CD4-positive, CD25-positive, alpha-beta regulatory T cell (primary cell): ENCODE measurements around the gene FOXP1. TPM values are rescaled to one million over a fixed set of nuclear protein-coding genes. Genes with fewer than 3 reads are reported as not detected.

Experiments
- ATAC-seq, 2 donors: fragments of 150-1000 bp; cut with Tn5 transposase; one replicate each; pipeline ENCODE4 v1.10.0; 2021; ENCODE audit warnings: low read depth in 2 of 2, moderate number of reproducible peaks in 2 of 2, moderate library complexity in 1 of 2
- DNase-seq, 3 donors: peaks; one replicate each; pipeline versions ENCODE4 v3.0.0 to v3.0.0-alpha.2; 2012 to 2022; ENCODE audit warnings: mixed read lengths in 1 of 3
- H3K27ac ChIP-seq: one replicate; pipeline ENCODE4 v1.7.0; 2013; ENCODE audit warnings: mild to moderate bottlenecking, low read length; ENCODE audit not compliant: insufficient read depth, poor library complexity, severe bottlenecking
- H3K27me3 ChIP-seq: one replicate; pipeline ENCODE4 v1.7.0; 2013; ENCODE audit warnings: low read length; ENCODE audit not compliant: control insufficient read depth, insufficient read depth
- H3K36me3 ChIP-seq: one replicate; pipeline ENCODE4 v1.7.0; 2013; ENCODE audit warnings: mild to moderate bottlenecking, low read length, moderate library complexity; ENCODE audit not compliant: control insufficient read depth, insufficient read depth
- H3K4me1 ChIP-seq: 2 replicates; pipeline ENCODE4 v1.7.0; 2013; ENCODE audit warnings: mild to moderate bottlenecking, low read length; ENCODE audit not compliant: insufficient read depth, control insufficient read depth, poor library complexity, severe bottlenecking
- H3K4me3 ChIP-seq: one replicate; pipeline ENCODE4 v1.7.0; 2013; ENCODE audit warnings: low read depth, mild to moderate bottlenecking, low read length, moderate library complexity
- H3K9me3 ChIP-seq, 2 experiments: 1 replicate in 1 of 2; 2 replicates in 1 of 2; pipeline ENCODE4 v1.7.0; 2013; ENCODE audit warnings: low read length in 2 of 2, mild to moderate bottlenecking in 1 of 2, moderate library complexity in 1 of 2; ENCODE audit not compliant: control insufficient read depth in 2 of 2
- H3K27ac Mint-ChIP-seq, 3 donors: one replicate each; pipeline ENCODE4 v1.8.0; 2020 to 2022; ENCODE audit warnings: mild to moderate bottlenecking in 3 of 3, mixed read lengths in 3 of 3, moderate library complexity in 2 of 3
- H3K27me3 Mint-ChIP-seq: one replicate; pipeline ENCODE4 v1.8.0; 2022; ENCODE audit warnings: mild to moderate bottlenecking, mixed read lengths
- H3K36me3 Mint-ChIP-seq: one replicate; pipeline ENCODE4 v1.8.0; 2020; ENCODE audit warnings: mixed read lengths
- H3K4me1 Mint-ChIP-seq, 4 donors: one replicate each; pipeline ENCODE4 v1.8.0; 2020 to 2022; ENCODE audit warnings: mixed read lengths in 4 of 4, mild to moderate bottlenecking in 1 of 4
- H3K4me3 Mint-ChIP-seq, 4 donors: one replicate each; pipeline ENCODE4 v1.8.0; 2020 to 2022; ENCODE audit warnings: mild to moderate bottlenecking in 4 of 4, mixed read lengths in 4 of 4, moderate library complexity in 3 of 4
- H3K9me3 Mint-ChIP-seq, 7 donors: one replicate each; pipeline ENCODE4 v1.8.0; 2020 to 2022; ENCODE audit warnings: mixed read lengths in 7 of 7, mild to moderate bottlenecking in 3 of 7, moderate library complexity in 2 of 7
- polyA plus RNA-seq, 4 donors: library from polyadenylated mRNA; unstranded; fragments of 300-500 nt; fragmentation: Illumina TruSeq; gene quantifications; one replicate each; pipeline ENCODE4 v1.2.3, GENCODE V29; 2021
- total RNA-seq: library from RNA; stranded (reverse); gene quantifications from one replicate; pipeline ENCODE4 v1.2.3, GENCODE V29; 2022

FOXP1 gene
- total and polyA plus RNA-seq, 5 donors from 2014 or later = 301 to 599 (median 346) TPM

- peak overlapping the region; percentile 50 for H3K27ac ChIP-seq
- H3K9me3 ChIP-seq = no peaks in the 10 kb centered on the region
- Mint-ChIP-seq H3K9me3 (peaks cover 0 to 3% (median 0%) of the 10 kb centered on the region in 7 donors), H3K27ac (peak overlapping the region; percentile 90 to 99 (median 92)), H3K4me3 (peak overlapping the region in 3 of 4 donors; percentile 4 to 74 (median 62)), H3K36me3 (peaks cover 57% of the 10 kb centered on the region), H3K4me1 (peaks cover 42 to 89% (median 60%) of the 10 kb centered on the region in 4 donors), H3K27me3 (no peaks in the 10 kb centered on the region)
- H3K27me3 ChIP-seq = no peaks in the 10 kb centered on the region
- ATAC-seq (peak; percentile 29 to 32), DNase-seq (peak in 1 of 3 donors; percentile 48)
- peaks cover 39% of the 10 kb centered on the region for H3K4me1 ChIP-seq
- peaks cover 7% of the 10 kb centered on the region for H3K36me3 ChIP-seq
- no peak overlapping the region for H3K4me3 ChIP-seq
Measured at GRCh38 chr3:71461749-71462483, 121.6 kb downstream of the FOXP1 start.

GRCh38 chr3:71461114-71461513 lies 122.4 kb downstream of the FOXP1 start:
- H3K36me3 ChIP-seq = peaks cover 4% of the 10 kb centered on the region
- Mint-ChIP-seq H3K27ac (peak overlapping the region; percentile 90 to 99 (median 92)), H3K4me3 (peak overlapping the region; percentile 5 to 74 (median 34)), H3K9me3 (peaks cover 0 to 1% (median 0%) of the 10 kb centered on the region in 7 donors), H3K4me1 (peaks cover 44 to 89% (median 61%) of the 10 kb centered on the region in 4 donors), H3K36me3 (peaks cover 49% of the 10 kb centered on the region), H3K27me3 (no peaks in the 10 kb centered on the region)
- peak; percentile 69 to 70 for ATAC-seq
- peaks cover 47% of the 10 kb centered on the region for H3K4me1 ChIP-seq
- peak in 1 of 3 donors; percentile 80 for DNase-seq
- no peaks in the 10 kb centered on the region for H3K9me3 ChIP-seq
- peak overlapping the region; percentile 46 for H3K4me3 ChIP-seq
- no peaks in the 10 kb centered on the region for H3K27me3 ChIP-seq
- H3K27ac ChIP-seq = peak overlapping the region; percentile 50

GRCh38 chr3:71458895-71459294 lies 124.6 kb downstream of the FOXP1 start:
- H3K4me1 Mint-ChIP-seq = peaks cover 60 to 95% (median 74%) of the 10 kb centered on the region in 4 donors
- ATAC-seq (no peak), DNase-seq (no peak)
- H3K27ac ChIP-seq = peak overlapping the region; percentile 88
- H3K4me3 ChIP-seq = peak overlapping the region; percentile 83
- H3K36me3 Mint-ChIP-seq = peaks cover 43% of the 10 kb centered on the region
- H3K9me3 ChIP-seq = no peaks in the 10 kb centered on the region
- no peaks in the 10 kb centered on the region for H3K27me3 ChIP-seq
- no peaks in the 10 kb centered on the region for H3K36me3 ChIP-seq
- H3K27me3 Mint-ChIP-seq = no peaks in the 10 kb centered on the region
- H3K9me3 Mint-ChIP-seq = no peaks in the 10 kb centered on the region
- peak overlapping the region in 2 of 4 donors; percentile 55 to 76 for H3K4me3 Mint-ChIP-seq
- H3K27ac Mint-ChIP-seq = peak overlapping the region; percentile 95 to 99 (median 98)
- peaks cover 69% of the 10 kb centered on the region for H3K4me1 ChIP-seq

GRCh38 chr3:71456826-71457225 lies 126.7 kb downstream of the FOXP1 start:
- DNase-seq = no peak
- Mint-ChIP-seq H3K4me1 (peaks cover 62 to 100% (median 81%) of the 10 kb centered on the region in 4 donors), H3K36me3 (peaks cover 30% of the 10 kb centered on the region), H3K9me3 (no peaks in the 10 kb centered on the region), H3K27ac (peak overlapping the region; percentile 95 to 99 (median 98)), H3K4me3 (peak overlapping the region; percentile 53 to 82 (median 72)), H3K27me3 (no peaks in the 10 kb centered on the region)
- Histone ChIP-seq H3K4me3 (peak overlapping the region; percentile 83), H3K4me1 (peaks cover 87% of the 10 kb centered on the region), H3K36me3 (no peaks in the 10 kb centered on the region), H3K27me3 (no peaks in the 10 kb centered on the region), H3K27ac (peak overlapping the region; percentile 88), H3K9me3 (no peaks in the 10 kb centered on the region)
- no peak for ATAC-seq

DNA sequence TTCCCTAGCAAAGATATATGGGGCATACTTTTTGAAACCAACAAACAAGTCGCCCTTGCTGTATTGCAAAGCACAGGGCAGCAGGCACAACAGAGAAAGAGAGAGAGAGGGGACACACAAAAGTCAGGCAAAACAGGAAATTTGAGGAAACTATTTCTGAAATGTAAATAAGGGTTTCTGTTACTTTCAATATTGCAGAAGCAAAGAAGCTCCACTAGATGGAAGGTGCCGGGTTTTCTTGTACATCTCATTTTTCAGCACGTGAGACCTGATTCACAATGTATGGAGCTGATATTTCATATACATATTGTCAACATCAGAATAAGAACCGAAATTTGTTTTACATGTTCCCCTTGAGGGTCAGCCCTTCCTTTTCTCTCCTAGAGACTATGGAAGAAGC lies 127.4 kb downstream of the FOXP1 start:
- Histone ChIP-seq H3K4me1 (peaks cover 88% of the 10 kb centered on the region), H3K36me3 (no peaks in the 10 kb centered on the region), H3K9me3 (no peaks in the 10 kb centered on the region), H3K27ac (peak overlapping the region; percentile 88), H3K27me3 (no peaks in the 10 kb centered on the region), H3K4me3 (peak overlapping the region; percentile 83)
- Mint-ChIP-seq H3K27ac (peak overlapping the region; percentile 95 to 99 (median 98)), H3K36me3 (peaks cover 24% of the 10 kb centered on the region), H3K4me3 (peak overlapping the region; percentile 67 to 90 (median 79)), H3K27me3 (no peaks in the 10 kb centered on the region), H3K9me3 (no peaks in the 10 kb centered on the region), H3K4me1 (peaks cover 66 to 100% (median 82%) of the 10 kb centered on the region in 4 donors)
- ATAC-seq (peak; percentile 23 to 28), DNase-seq (peak in 2 of 3 donors; percentile 55 to 80)

GRCh38 chr3:71454512-71455403 lies 128.8 kb downstream of the FOXP1 start:
- no peaks in the 10 kb centered on the region for H3K36me3 ChIP-seq
- H3K9me3 ChIP-seq = no peaks in the 10 kb centered on the region
- Mint-ChIP-seq H3K36me3 (peaks cover 15% of the 10 kb centered on the region), H3K4me3 (peak overlapping the region; percentile 67 to 93 (median 80)), H3K27me3 (no peaks in the 10 kb centered on the region), H3K4me1 (peaks cover 64 to 100% (median 88%) of the 10 kb centered on the region in 4 donors), H3K9me3 (no peaks in the 10 kb centered on the region), H3K27ac (peak overlapping the region; percentile 95 to 99 (median 98))
- peak; percentile 67 to 69 for ATAC-seq
- H3K4me3 ChIP-seq = peak overlapping the region; percentile 83
- peaks cover 94% of the 10 kb centered on the region for H3K4me1 ChIP-seq
- no peaks in the 10 kb centered on the region for H3K27me3 ChIP-seq
- peak; percentile 22 to 91 (median 56) for DNase-seq
- H3K27ac ChIP-seq = peak overlapping the region; percentile 88

- H3K9me3 Mint-ChIP-seq = no peaks in the 10 kb centered on the region
- no peaks in the 10 kb centered on the region for H3K27me3 Mint-ChIP-seq
- peaks cover 60 to 100% (median 88%) of the 10 kb centered on the region in 4 donors for H3K4me1 Mint-ChIP-seq
- peaks cover 97% of the 10 kb centered on the region for H3K4me1 ChIP-seq
- H3K36me3 ChIP-seq = no peaks in the 10 kb centered on the region
- H3K27ac ChIP-seq = peak overlapping the region; percentile 88
- peak overlapping the region; percentile 95 to 99 (median 98) for H3K27ac Mint-ChIP-seq
- no peaks in the 10 kb centered on the region for H3K27me3 ChIP-seq
- peak in 2 of 3 donors; percentile 36 to 54 for DNase-seq
- H3K4me3 Mint-ChIP-seq = peak overlapping the region; percentile 67 to 93 (median 80)
- peaks cover 12% of the 10 kb centered on the region for H3K36me3 Mint-ChIP-seq
- H3K9me3 ChIP-seq = no peaks in the 10 kb centered on the region
- peak overlapping the region; percentile 83 for H3K4me3 ChIP-seq
- ATAC-seq = peak; percentile 18 to 23
Measured at GRCh38 chr3:71453822-71454511, 129.6 kb downstream of the FOXP1 start.
